Stimulated activated naive B cell treated with anti-CD40 and anti-IgM and Interleukin-4, amounts not matched to agents 10 μg/mL and 1 μg/mL and 100 μg/mL, for 72 hours (primary cell): ENCODE data around the gene CCDC30.

Experiments
- ATAC-seq, 2 donors: fragments of 150-1000 bp; cut with Tn5 transposase; replicated peaks; 2 replicates each; pipeline ENCODE4 v1.10.0; 2021; ENCODE audit warnings: moderate library complexity in 1 of 2
- DNase-seq: peaks from one replicate; pipeline ENCODE4 v3.0.0; 2021
- H3K27ac Mint-ChIP-seq: one replicate; pipeline ENCODE4 v1.8.0; 2022; ENCODE audit warnings: mild to moderate bottlenecking, mixed read lengths
- H3K27me3 Mint-ChIP-seq, 2 donors: one replicate each; pipeline ENCODE4 v1.8.0; 2022; ENCODE audit warnings: mixed read lengths in 2 of 2
- H3K36me3 Mint-ChIP-seq, 2 donors: one replicate each; pipeline ENCODE4 v1.8.0; 2022; ENCODE audit warnings: mixed read lengths in 2 of 2, mild to moderate bottlenecking in 1 of 2
- H3K4me1 Mint-ChIP-seq, 2 donors: one replicate each; pipeline ENCODE4 v1.8.0; 2022; ENCODE audit warnings: mixed read lengths in 2 of 2, mild to moderate bottlenecking in 1 of 2
- H3K4me3 Mint-ChIP-seq, 2 donors: one replicate each; pipeline ENCODE4 v1.8.0; 2022; ENCODE audit warnings: mild to moderate bottlenecking in 2 of 2, mixed read lengths in 2 of 2, moderate library complexity in 1 of 2
- H3K9me3 Mint-ChIP-seq, 2 donors: one replicate each; pipeline ENCODE4 v1.8.0; 2022; ENCODE audit warnings: mixed read lengths in 2 of 2, mild to moderate bottlenecking in 1 of 2

Gene CCDC30

DNA sequence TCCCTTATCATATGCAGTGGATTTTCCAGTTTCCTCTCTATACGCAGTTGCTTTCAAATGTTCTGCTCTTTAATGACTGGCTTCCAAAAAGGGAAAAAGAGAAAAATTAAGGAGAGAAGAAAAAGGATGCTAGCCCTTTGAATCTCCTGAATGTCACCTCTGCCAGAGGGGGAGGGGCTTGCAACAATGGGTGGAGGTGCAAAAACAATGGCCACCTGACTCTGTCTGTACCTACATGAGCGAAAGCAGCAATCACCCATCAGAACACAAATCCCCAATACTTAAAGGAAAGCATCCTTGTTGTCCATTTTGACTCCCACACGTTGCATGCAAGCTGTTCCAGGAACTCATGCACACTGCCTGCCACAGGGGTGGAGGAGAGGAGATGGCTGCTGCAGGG, 61.2 kb downstream of the CCDC30 start:
- Mint-ChIP-seq H3K4me3 (no peak overlapping the region), H3K4me1 (no peaks in the 10 kb centered on the region), H3K9me3 (peaks cover 12 to 23% of the 10 kb centered on the region in 2 donors), H3K36me3 (peaks cover 19 to 42% of the 10 kb centered on the region in 2 donors), H3K27me3 (no peaks in the 10 kb centered on the region), H3K27ac (no peak overlapping the region)
- no peak for ATAC-seq
- DNase-seq: no peak

DNA sequence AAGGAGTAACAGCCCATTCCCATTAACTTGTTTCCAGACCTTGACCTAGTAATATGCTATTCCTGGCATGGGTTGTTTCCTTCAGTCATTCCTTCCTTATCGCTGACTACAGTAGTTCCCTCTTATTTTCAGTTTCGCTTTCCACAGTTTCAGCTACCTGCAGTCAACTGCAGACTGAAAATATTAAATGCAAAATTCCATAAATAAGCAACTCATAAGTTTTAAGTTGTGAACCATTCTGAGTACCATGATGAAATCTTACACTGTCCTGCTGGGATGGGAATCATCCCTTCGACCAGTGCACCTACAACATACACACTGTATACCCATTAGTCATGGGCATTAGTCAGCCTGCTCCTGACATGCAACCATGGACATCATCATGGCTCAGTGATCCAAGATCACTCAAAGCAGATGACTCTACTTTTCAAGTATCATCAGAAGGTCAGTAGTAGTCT, 66.7 kb downstream of the CCDC30 start:
- no peaks in the 10 kb centered on the region for H3K27me3 Mint-ChIP-seq
- no peak for DNase-seq
- peaks cover 0 to 16% of the 10 kb centered on the region in 2 donors for H3K36me3 Mint-ChIP-seq
- H3K9me3 Mint-ChIP-seq: no peaks in the 10 kb centered on the region
- peaks cover 6% of the 10 kb centered on the region in 2 donors for H3K4me1 Mint-ChIP-seq
- peak; percentile 57 to 89 for ATAC-seq
- peak overlapping the region; percentile 63 for H3K27ac Mint-ChIP-seq
- peak overlapping the region; percentile 51 to 62 for H3K4me3 Mint-ChIP-seq

DNA sequence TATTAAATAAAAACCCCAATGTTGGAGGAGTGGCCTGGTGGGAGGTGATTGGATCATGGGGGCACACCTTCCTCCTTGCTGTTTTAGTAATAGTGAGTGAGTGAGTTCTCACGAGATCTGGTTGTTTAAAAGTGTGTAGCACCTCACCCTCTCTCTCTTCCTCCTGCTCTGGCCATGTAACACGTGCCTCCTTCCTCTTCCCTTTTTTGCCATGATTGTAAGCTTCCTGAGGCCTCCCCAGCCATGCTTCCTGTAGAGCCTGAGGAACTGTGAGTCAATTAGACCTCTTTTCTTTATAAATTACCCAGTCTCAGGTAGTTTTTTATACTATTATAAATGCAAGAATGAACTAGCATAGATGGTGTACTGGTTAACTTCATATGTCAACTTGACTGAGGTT, 68.0 kb downstream of the CCDC30 start:
- ATAC-seq (no peak), DNase-seq (no peak)
- no peak overlapping the region for H3K4me3 Mint-ChIP-seq
- H3K4me1 Mint-ChIP-seq: peaks cover 6% of the 10 kb centered on the region in 2 donors
- H3K36me3 Mint-ChIP-seq: peaks cover 0 to 8% of the 10 kb centered on the region in 2 donors
- H3K27me3 Mint-ChIP-seq: no peaks in the 10 kb centered on the region
- no peak overlapping the region for H3K27ac Mint-ChIP-seq
- H3K9me3 Mint-ChIP-seq: no peaks in the 10 kb centered on the region

DNA sequence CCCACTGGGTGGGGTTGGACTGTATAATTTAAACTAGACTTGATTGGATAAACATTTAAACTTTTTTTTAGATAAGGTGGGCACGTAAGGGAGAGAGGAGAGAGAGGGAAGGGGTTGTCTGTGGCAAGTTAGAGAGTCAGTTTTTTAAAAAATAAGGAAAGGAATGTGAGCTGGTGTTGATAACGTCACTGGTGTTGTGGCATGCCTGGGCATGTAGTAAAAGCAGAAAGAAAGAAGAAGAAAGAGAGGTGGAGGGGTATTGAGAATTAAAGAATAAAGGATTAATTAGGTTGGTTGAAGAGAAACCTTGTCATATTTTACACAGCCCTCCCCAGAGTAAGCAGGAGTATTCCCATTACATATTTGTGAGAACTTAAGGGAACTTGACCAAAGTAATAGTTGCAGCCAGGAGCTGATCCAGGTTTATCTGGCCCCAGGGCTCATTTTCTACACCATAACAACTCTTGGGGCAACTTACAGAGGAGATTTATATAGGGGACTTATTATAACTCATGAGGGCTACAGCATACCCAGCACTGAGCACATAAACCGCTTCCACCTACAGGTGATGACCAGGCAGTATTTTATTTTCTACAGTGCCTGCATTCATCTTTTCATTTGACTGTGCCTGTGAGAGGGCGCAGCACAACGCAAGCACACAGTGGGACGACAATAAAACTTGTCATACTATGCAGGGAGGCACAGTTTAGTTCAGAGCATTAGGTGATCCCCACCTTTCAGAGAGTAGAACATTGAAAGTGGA, 70.2 kb downstream of the CCDC30 start:
- H3K9me3 Mint-ChIP-seq: peaks cover 0 to 4% of the 10 kb centered on the region in 2 donors
- no peak for DNase-seq

DNA sequence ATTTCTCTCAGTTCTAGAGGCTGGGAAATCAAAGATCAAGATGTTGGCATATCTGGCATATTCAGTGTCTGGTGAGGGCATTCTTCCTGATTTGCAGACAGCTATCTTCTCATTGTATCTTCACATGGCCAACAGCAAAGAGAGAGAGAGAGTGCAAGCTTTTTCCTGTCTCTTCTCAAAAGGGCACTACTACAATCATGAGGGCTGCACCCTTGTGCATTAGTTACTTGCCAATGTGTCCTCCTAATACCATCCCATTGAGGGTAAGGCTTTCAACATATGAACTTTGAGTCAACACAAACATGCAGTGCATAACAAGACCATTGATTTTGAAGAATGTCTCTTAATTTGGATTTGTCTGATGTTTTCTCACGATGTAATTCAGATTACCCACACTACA, 78.0 kb downstream of the CCDC30 start:
- DNase-seq (no peak), ATAC-seq (no peak)
- H3K9me3 Mint-ChIP-seq: peaks cover 0 to 4% of the 10 kb centered on the region in 2 donors
- H3K27ac Mint-ChIP-seq: no peak overlapping the region
- no peak overlapping the region for H3K4me3 Mint-ChIP-seq
- H3K36me3 Mint-ChIP-seq: peaks cover 16 to 19% of the 10 kb centered on the region in 2 donors
- no peaks in the 10 kb centered on the region for H3K4me1 Mint-ChIP-seq
- H3K27me3 Mint-ChIP-seq: no peaks in the 10 kb centered on the region

More for the DNA sequence above, 70.2 kb downstream of the CCDC30 start:
- no peak overlapping the region for H3K27ac Mint-ChIP-seq
- H3K4me3 Mint-ChIP-seq: no peak overlapping the region
- no peaks in the 10 kb centered on the region for H3K27me3 Mint-ChIP-seq
- H3K4me1 Mint-ChIP-seq: peaks cover 6% of the 10 kb centered on the region in 2 donors
- H3K36me3 Mint-ChIP-seq: peaks cover 13 to 19% of the 10 kb centered on the region in 2 donors
- ATAC-seq: no peak

DNA sequence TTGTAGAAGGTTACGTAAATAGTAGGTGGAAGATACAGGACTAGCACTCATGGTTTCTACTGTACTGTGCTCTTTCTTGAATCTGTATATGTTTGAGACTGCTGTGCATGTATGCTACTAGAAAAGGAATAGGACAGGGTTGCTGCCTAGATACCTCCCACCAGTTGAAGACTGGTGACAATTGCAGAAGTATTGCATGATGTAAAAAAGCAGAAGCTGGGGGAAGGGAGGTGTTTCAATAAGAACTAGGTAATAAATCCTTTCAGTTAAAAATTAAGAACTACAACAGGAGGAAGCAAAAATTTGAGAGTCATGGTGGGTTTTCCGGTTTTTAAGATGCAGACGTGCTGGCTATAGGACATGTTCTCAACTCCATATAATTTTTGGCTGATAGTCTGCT, 88.1 kb downstream of the CCDC30 start:
- DNase-seq (no peak), ATAC-seq (peak; percentile 54 to 76)
- Mint-ChIP-seq H3K27ac (no peak overlapping the region), H3K4me3 (no peak overlapping the region), H3K27me3 (no peaks in the 10 kb centered on the region), H3K9me3 (no peaks in the 10 kb centered on the region), H3K36me3 (no peaks in the 10 kb centered on the region), H3K4me1 (peaks cover 2 to 4% of the 10 kb centered on the region in 2 donors)

DNA sequence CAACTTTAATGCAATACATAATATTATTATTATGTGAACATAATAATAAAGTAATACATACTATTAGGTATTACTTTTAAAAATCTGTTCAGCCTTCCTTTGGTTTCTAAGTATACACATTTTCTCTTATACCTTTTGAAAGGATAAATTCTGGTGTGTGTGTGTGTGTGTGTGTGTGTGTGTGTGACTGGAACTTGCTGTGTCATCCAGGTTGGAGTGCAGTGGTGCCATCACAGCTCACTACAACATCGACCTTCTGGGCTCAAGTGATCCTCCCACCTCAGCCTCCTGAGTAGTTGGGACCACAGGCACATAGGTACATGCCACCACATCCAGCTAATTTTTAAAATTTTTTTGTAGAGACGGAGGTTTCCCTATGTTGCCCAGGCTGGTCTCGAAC, 88.5 kb downstream of the CCDC30 start:
- DNase-seq (no peak), ATAC-seq (no peak)
- no peak overlapping the region for H3K27ac Mint-ChIP-seq
- peaks cover 2 to 4% of the 10 kb centered on the region in 2 donors for H3K4me1 Mint-ChIP-seq
- H3K27me3 Mint-ChIP-seq: no peaks in the 10 kb centered on the region
- H3K36me3 Mint-ChIP-seq: no peaks in the 10 kb centered on the region
- no peak overlapping the region for H3K4me3 Mint-ChIP-seq
- no peaks in the 10 kb centered on the region for H3K9me3 Mint-ChIP-seq

DNA sequence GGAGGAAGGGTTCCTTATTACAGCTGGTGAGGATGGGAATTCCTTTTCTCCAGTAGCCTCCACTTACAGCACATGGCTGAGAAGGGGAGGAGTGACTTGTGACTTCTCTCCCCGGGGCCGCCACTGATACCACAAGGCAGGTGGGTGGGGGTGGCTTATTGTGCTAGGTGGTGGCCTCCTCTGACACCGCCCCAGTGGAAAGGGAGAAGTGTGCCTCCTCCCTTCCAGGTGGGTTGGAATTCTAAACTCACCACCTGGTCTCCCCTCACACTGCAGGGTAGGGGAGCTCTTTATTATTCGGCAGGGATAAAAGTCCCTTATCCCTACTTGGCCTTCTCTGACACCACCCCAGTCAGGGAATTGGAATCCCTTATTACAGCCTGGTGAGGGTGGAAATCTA, 89.5 kb downstream of the CCDC30 start:
- Mint-ChIP-seq H3K9me3 (no peaks in the 10 kb centered on the region), H3K27me3 (no peaks in the 10 kb centered on the region), H3K36me3 (no peaks in the 10 kb centered on the region), H3K27ac (no peak overlapping the region), H3K4me3 (no peak overlapping the region), H3K4me1 (peaks cover 2 to 4% of the 10 kb centered on the region in 2 donors)
- DNase-seq: no peak
- ATAC-seq: no peak

DNA sequence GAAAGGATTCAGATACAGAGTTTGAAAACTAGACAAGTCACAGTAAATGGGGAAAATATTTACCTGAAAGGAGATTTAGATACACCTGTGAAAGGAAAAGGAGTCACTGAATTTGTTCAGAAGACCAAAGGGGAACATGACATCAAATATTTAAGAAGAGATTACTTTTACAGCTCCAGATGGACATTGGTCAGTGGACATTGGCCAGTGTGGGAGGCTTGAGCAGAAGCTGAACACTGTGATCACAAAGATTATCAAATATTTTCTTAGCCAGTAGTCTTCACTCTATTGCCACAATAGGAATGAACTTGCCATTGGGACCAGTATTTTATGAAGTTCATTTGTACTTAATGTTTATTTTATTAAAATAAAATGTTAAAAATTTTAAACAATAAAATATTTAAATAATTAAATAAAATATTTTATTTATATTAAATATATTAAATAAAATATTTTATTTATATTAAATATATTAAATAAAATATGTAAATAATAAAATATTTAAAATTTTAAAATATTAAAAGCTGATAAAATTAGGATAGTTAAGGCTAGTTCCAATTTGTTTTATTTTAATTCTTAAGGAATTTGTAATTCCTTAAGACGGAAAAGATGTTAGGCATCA, 94.3 kb downstream of the CCDC30 start:
- Mint-ChIP-seq H3K4me3 (no peak overlapping the region), H3K27me3 (no peaks in the 10 kb centered on the region), H3K4me1 (no peaks in the 10 kb centered on the region), H3K9me3 (peaks cover 7 to 13% of the 10 kb centered on the region in 2 donors), H3K36me3 (peaks cover 4 to 14% of the 10 kb centered on the region in 2 donors), H3K27ac (no peak overlapping the region)
- DNase-seq: no peak
- no peak for ATAC-seq

DNA sequence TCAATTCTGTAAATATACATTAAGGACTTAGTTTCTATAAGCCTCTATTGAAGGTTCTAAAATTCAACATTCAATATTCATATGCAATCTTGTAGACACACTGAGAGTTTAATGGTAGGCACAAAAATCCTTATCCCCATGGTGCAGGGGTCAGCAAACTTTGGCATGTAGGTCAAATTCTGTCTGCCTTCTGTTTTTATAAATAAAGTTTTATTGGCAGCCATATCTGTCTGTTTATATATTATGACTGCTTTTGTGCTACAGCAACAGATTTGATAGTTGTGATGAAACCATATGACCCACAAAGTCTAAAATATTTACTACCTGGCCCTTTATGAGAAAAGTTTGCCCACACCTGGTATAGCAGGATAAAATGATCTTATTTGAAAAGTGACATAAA, 104.0 kb downstream of the CCDC30 start:
- Mint-ChIP-seq H3K27ac (no peak overlapping the region), H3K4me1 (no peaks in the 10 kb centered on the region), H3K4me3 (no peak overlapping the region), H3K27me3 (no peaks in the 10 kb centered on the region), H3K9me3 (peaks cover under 1 to 1% of the 10 kb centered on the region in 2 donors), H3K36me3 (peaks cover 0 to 2% of the 10 kb centered on the region in 2 donors)
- ATAC-seq: no peak
- DNase-seq: no peak

DNA sequence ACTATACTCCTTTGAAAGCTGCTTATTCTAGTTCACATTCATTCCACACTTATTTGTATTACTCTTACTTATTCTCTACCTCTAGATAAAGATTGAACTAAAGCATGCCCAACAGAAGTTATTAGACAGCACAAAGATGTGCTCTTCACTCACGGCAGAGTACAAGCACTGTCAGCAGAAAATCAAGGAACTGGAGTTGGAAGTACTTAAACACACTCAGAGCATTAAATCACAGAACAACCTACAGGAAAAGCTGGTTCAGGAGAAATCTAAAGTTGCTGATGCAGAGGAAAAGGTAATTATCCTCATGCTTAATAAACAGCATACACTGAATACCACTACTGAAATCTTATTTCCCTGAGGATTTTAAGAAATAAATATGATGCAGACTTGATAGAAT, 113.8 kb downstream of the CCDC30 start:
- H3K27me3 Mint-ChIP-seq: no peaks in the 10 kb centered on the region
- H3K9me3 Mint-ChIP-seq: no peaks in the 10 kb centered on the region
- H3K36me3 Mint-ChIP-seq: peaks cover 2 to 4% of the 10 kb centered on the region in 2 donors
- H3K4me3 Mint-ChIP-seq: no peak overlapping the region
- no peak for DNase-seq
- no peak for ATAC-seq
- no peak overlapping the region for H3K27ac Mint-ChIP-seq
- H3K4me1 Mint-ChIP-seq: no peaks in the 10 kb centered on the region

DNA sequence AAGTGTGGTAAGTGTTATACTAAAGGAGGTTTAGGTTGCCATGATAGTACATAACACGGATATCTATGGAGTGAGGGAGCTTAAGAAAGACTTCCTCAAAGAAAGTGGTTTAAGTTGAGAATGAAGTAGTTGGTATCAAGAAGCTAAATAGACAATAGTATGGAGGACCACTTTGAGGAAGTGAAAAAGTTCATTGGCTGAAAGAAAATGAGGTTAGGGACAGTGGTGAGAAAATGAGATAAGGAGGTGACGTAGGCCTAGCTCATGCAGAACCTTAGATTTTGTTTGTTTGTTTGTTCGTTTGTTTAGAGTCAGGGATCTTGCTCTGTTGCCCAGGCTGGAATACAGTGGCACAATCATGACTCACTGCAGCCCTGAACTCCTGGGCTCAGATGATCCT, 122.9 kb downstream of the CCDC30 start:
- Mint-ChIP-seq H3K9me3 (peaks cover 8 to 11% of the 10 kb centered on the region in 2 donors), H3K27ac (no peak overlapping the region), H3K36me3 (peaks cover 18 to 33% of the 10 kb centered on the region in 2 donors), H3K27me3 (no peaks in the 10 kb centered on the region), H3K4me1 (peaks cover 0 to 3% of the 10 kb centered on the region in 2 donors), H3K4me3 (no peak overlapping the region)
- DNase-seq (no peak), ATAC-seq (peak; percentile 73 to 79)

DNA sequence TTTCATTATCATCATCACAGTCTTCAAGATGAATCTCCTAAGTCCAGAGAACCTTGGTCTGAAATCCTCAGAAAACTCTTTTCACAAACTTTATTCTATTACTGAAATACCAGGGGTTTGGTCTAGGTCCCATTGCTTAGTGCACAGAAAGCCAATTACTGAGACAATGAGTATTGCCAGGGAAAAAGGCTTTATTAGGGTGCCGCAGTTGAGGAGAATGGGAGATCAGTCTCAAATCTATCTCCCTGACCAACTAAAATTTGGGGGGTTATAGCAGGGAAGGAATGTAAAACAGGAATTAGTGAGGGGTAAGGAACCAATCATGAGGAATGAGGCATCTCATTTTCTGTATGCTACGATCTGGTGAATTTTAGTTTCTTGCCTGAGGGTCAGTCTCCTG, 124.7 kb downstream of the CCDC30 start:
- no peak for DNase-seq
- Mint-ChIP-seq H3K27ac (no peak overlapping the region), H3K27me3 (no peaks in the 10 kb centered on the region), H3K9me3 (peaks cover 8 to 11% of the 10 kb centered on the region in 2 donors), H3K4me1 (peaks cover 0 to 3% of the 10 kb centered on the region in 2 donors), H3K4me3 (no peak overlapping the region), H3K36me3 (peaks cover 21 to 38% of the 10 kb centered on the region in 2 donors)
- ATAC-seq: no peak

DNA sequence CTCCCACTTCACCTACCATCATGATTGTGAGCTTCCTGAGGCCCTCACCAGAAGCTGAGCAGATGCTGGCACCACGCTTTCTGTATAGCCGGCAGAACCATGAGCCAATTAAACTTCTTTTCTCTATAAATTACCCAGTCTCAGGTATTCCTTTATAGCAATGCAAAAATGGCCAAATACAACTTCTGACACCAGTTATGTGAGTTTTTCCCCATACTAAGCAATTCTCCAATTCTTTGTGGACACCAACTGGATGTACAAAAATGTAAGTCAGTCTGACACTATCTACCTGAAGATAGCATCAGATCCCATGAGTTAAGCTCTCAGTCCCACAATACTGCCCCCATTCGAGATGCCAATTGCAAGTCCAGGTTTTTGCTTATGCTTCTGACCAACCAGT, 129.7 kb downstream of the CCDC30 start:
- peaks cover 5% of the 10 kb centered on the region in 2 donors for H3K9me3 Mint-ChIP-seq
- H3K36me3 Mint-ChIP-seq: peaks cover 23 to 32% of the 10 kb centered on the region in 2 donors
- DNase-seq (no peak), ATAC-seq (no peak)
- H3K4me3 Mint-ChIP-seq: no peak overlapping the region
- no peaks in the 10 kb centered on the region for H3K4me1 Mint-ChIP-seq
- no peak overlapping the region for H3K27ac Mint-ChIP-seq
- H3K27me3 Mint-ChIP-seq: peaks cover 0 to 4% of the 10 kb centered on the region in 2 donors
